K562 (cell line): ENCODE data around the gene HOXC4. TPM values are rescaled to one million over a fixed set of nuclear protein-coding genes. Genes with fewer than 3 reads are reported as not detected.
A peak's percentile ranks its signal among the peaks of the same experiment; 100 is the strongest.

Source experiments
- RREB1 ChIP-seq: fragments of 250-450 bp; sonication (Bioruptor Pico); IDR thresholded peaks from 2 replicates; pipeline ENCODE4 v1.4.0; 2020
- ZNF592 ChIP-seq: fragments of 450-650 bp; IDR thresholded peaks from 2 replicates; pipeline ENCODE4 v1.6.1; 2017; ENCODE audit warnings: antibody characterized with exemption, mild to moderate bottlenecking
- polyA plus RNA-seq, 8 experiments: library from polyadenylated mRNA; depleted of rRNA in 4 of 8; stranded (reverse) in 5 of 8; unstranded in 3 of 8; fragments of >200 nt; fragmentation: Nextera tagmentation in 2 of 8; fragmentation: Illumina TruSeq in 1 of 8; extraction: Ambion mirVana in 2 of 8; extraction: Trizol in 1 of 8; gene quantifications; 2 replicates each; pipeline versions ENCODE4 v1.2.1 to v1.2.3, GENCODE V29; 2011 to 2014; ENCODE audit warnings: inconsistent platforms in 1 of 8, missing spikeins in 1 of 8
- total RNA-seq, 7 experiments: library from RNA; depleted of rRNA in 6 of 7; stranded (reverse); fragments of >200 nt in 6 of 7; fragmentation: Illumina TruSeq in 2 of 7; extraction: Trizol in 2 of 7; gene quantifications; 2 replicates each; pipeline versions ENCODE4 v1.2.1 to v1.2.3, GENCODE V29; 2011 to 2021; ENCODE audit warnings: low replicate concordance in 1 of 7
- TF ChIP-seq, protein P1 (sequence below), 2 experiments: fragments of 450-650 bp; formaldehyde crosslinking in 1 of 2; IDR thresholded peaks; 2 replicates each; pipeline versions ENCODE4 v1.4.0 to v1.6.1; 2014 to 2020; ENCODE audit warnings: mild to moderate bottlenecking in 2 of 2, borderline replicate concordance in 1 of 2, low read depth in 1 of 2
- TF ChIP-seq, protein P2 (sequence below), 2 experiments: IDR thresholded peaks in 1 of 2; conservative IDR thresholded peaks in 1 of 2; 2 replicates each; pipeline ENCODE4 v1.6.1; 2016; ENCODE audit warnings: low read depth in 2 of 2, mild to moderate bottlenecking in 1 of 2, missing compliant biosample characterization in 1 of 2, missing genetic modification characterization in 1 of 2, moderate library complexity in 1 of 2

Gene HOXC4
- total and polyA plus RNA-seq, 9 of the 15 experiments (the other 6 are each of a cell fraction or from before 2014, with no cell fraction given), result 0.06 to 1.5 (median 0.44) TPM; not detected in 1

DNA sequence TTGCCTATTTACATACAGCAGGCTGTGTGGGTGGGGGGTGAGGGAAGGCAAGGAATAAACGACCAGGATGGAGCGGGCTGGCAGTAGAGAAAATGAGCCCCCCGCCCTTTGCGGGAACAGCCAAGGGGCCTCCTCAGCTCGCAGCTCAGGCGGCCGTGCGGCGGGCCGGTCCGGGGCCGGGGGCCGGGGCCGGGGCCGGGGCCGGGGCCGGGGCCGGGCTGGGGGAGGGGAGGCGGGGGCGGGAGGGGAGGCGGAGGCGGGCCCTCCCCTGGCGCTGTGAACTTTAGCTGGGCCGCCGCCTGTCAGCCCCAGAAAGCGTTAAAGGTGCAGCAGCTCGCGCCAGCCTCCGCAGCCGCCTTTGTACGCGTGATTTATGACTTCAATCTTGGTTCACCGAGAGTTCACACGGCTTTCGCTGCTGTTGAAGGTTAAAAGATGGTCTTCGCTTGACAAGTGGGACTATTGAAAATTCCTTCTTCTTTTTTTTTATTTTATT is 28.8 kb downstream of the HOXC4 start (continued):
- TF ChIP-seq, protein P1, sequence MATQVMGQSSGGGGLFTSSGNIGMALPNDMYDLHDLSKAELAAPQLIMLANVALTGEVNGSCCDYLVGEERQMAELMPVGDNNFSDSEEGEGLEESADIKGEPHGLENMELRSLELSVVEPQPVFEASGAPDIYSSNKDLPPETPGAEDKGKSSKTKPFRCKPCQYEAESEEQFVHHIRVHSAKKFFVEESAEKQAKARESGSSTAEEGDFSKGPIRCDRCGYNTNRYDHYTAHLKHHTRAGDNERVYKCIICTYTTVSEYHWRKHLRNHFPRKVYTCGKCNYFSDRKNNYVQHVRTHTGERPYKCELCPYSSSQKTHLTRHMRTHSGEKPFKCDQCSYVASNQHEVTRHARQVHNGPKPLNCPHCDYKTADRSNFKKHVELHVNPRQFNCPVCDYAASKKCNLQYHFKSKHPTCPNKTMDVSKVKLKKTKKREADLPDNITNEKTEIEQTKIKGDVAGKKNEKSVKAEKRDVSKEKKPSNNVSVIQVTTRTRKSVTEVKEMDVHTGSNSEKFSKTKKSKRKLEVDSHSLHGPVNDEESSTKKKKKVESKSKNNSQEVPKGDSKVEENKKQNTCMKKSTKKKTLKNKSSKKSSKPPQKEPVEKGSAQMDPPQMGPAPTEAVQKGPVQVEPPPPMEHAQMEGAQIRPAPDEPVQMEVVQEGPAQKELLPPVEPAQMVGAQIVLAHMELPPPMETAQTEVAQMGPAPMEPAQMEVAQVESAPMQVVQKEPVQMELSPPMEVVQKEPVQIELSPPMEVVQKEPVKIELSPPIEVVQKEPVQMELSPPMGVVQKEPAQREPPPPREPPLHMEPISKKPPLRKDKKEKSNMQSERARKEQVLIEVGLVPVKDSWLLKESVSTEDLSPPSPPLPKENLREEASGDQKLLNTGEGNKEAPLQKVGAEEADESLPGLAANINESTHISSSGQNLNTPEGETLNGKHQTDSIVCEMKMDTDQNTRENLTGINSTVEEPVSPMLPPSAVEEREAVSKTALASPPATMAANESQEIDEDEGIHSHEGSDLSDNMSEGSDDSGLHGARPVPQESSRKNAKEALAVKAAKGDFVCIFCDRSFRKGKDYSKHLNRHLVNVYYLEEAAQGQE (IDR thresholded peaks at IDR 0.05; ENCODE audit: borderline replicate concordance), result no peak
- TF ChIP-seq, protein P1 (CRISPR knock-in tag; IDR thresholded peaks at IDR 0.05; ENCODE audit: low read depth), result no peak
- TF ChIP-seq RREB1 (no peak), ZNF592 (no peak)
- TF ChIP-seq, protein P2, sequence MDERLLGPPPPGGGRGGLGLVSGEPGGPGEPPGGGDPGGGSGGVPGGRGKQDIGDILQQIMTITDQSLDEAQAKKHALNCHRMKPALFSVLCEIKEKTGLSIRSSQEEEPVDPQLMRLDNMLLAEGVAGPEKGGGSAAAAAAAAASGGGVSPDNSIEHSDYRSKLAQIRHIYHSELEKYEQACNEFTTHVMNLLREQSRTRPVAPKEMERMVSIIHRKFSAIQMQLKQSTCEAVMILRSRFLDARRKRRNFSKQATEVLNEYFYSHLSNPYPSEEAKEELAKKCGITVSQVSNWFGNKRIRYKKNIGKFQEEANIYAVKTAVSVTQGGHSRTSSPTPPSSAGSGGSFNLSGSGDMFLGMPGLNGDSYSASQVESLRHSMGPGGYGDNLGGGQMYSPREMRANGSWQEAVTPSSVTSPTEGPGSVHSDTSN (CRISPR knock-in tag; IDR thresholded peaks at IDR 0.05; ENCODE audit: low read depth), result peak; percentile 56
- TF ChIP-seq, protein P2 (tag; conservative IDR thresholded peaks at IDR 0.05; ENCODE audit: low read depth), result peak; percentile 91
